ENCODE measurements around the gene RPL14. TPM values are rescaled to one million over a fixed set of nuclear protein-coding genes. Genes with fewer than 3 reads are reported as not detected.

The RPL14 gene
- total RNA-seq, 1 donor from 2014 or later = 901 TPM

- intact Hi-C loops (cut with micrococcal nuclease) = no loop called here
- Histone ChIP-seq H3K9me3 (replicated peaks) (no peaks in the 10 kb centered on the region), H3K4me1 (peaks cover 9% of the 10 kb centered on the region)
These were observed 6.4 kb downstream of the RPL14 start for GRCh38 chr3:40463579-40463978.

GRCh38 chr3:40464339-40465110, 7.4 kb downstream of the RPL14 start:
- no peak overlapping the region for H3K27ac ChIP-seq (replicated peaks)
- no peak for DNase-seq
- peaks cover 51% of the 10 kb centered on the region for H3K36me3 ChIP-seq
- H3K4me3 ChIP-seq = no peak overlapping the region
- intact Hi-C loops (cut with micrococcal nuclease) = no loop called here
- no peak for TF ChIP-seq CTCF (IDR thresholded peaks at IDR 0.05; ENCODE audit: borderline replicate concordance)
- no peaks in the 10 kb centered on the region for H3K4me1 ChIP-seq
- no peaks in the 10 kb centered on the region for H3K9me3 ChIP-seq (replicated peaks)
- H3K27me3 ChIP-seq (ENCODE audit: low read depth) = no peaks in the 10 kb centered on the region

More at GRCh38 chr3:40463579-40463978, 6.4 kb downstream of the RPL14 start:
- TF ChIP-seq CTCF (IDR thresholded peaks at IDR 0.05; ENCODE audit: borderline replicate concordance) = no peak
- H3K4me3 ChIP-seq = no peak overlapping the region
- peaks cover 60% of the 10 kb centered on the region for H3K36me3 ChIP-seq
- no peak overlapping the region for H3K27ac ChIP-seq (replicated peaks)
- no peaks in the 10 kb centered on the region for H3K27me3 ChIP-seq (ENCODE audit: low read depth)
- no peak for DNase-seq

- intact Hi-C loops (cut with micrococcal nuclease) = no loop called here
- peaks cover 47% of the 10 kb centered on the region for H3K36me3 ChIP-seq
- TF ChIP-seq CTCF (IDR thresholded peaks at IDR 0.05; ENCODE audit: borderline replicate concordance) = no peak
These were observed 7.9 kb downstream of the RPL14 start for GRCh38 chr3:40465111-40465407.

GRCh38 chr3:40465456-40465855, 8.3 kb downstream of the RPL14 start:
- Histone ChIP-seq H3K36me3 (peaks cover 43% of the 10 kb centered on the region), H3K4me1 (no peaks in the 10 kb centered on the region), H3K27me3 (ENCODE audit: low read depth) (no peaks in the 10 kb centered on the region), H3K9me3 (replicated peaks) (no peaks in the 10 kb centered on the region), H3K27ac (replicated peaks) (no peak overlapping the region), H3K4me3 (no peak overlapping the region)
- DNase-seq = no peak
- TF ChIP-seq CTCF (IDR thresholded peaks at IDR 0.05; ENCODE audit: borderline replicate concordance) = no peak
- intact Hi-C loops (cut with micrococcal nuclease) = no loop called here

More at GRCh38 chr3:40465111-40465407, 7.9 kb downstream of the RPL14 start:
- H3K27me3 ChIP-seq (ENCODE audit: low read depth) = no peaks in the 10 kb centered on the region
- H3K9me3 ChIP-seq (replicated peaks) = no peaks in the 10 kb centered on the region
- DNase-seq = no peak
- no peaks in the 10 kb centered on the region for H3K4me1 ChIP-seq
- H3K27ac ChIP-seq (replicated peaks) = no peak overlapping the region
- no peak overlapping the region for H3K4me3 ChIP-seq

- peaks cover 18% of the 10 kb centered on the region for H3K36me3 ChIP-seq
- H3K27ac ChIP-seq (replicated peaks) = no peak overlapping the region
- no peak for TF ChIP-seq CTCF (IDR thresholded peaks at IDR 0.05; ENCODE audit: borderline replicate concordance)
- DNase-seq = no peak
- intact Hi-C loops (cut with micrococcal nuclease) = no loop called here
- no peak overlapping the region for H3K4me3 ChIP-seq
- no peaks in the 10 kb centered on the region for H3K9me3 ChIP-seq (replicated peaks)
- H3K4me1 ChIP-seq = no peaks in the 10 kb centered on the region
- no peaks in the 10 kb centered on the region for H3K27me3 ChIP-seq (ENCODE audit: low read depth)
These were observed 10.9 kb downstream of the RPL14 start for GRCh38 chr3:40468018-40468417.
